NCI-H1092 (cell line): Measurements from ENCODE around the gene RYR2.
A peak's percentile ranks its signal among the peaks of the same experiment; 100 is the strongest.

Experiments used
- DNase-seq: peaks from one replicate; lab custom pipeline; 2025; lab: John Stamatoyannopoulos, UW

RYR2 gene

GRCh38 chr1:237737938-237738610 is 696.1 kb downstream of the RYR2 start:
- DNase-seq = no peak

DNA sequence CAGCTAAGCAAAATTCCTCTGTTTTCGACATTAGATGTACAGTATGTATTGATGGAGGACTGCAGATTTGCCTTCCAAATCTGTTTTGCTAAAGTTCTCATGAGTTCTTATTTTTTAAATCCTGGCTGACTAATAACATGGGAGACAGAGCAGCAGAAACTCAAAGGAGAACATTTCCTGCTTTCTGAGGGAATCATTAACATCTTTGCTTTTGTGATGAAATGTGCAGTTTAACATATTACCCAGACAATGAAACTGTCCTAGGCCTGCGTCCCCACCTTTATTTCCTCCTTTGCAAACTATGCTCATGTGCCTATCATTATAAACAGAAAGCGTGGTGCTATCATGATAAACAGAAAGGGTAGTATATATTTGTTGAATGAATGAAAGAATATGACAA is 698.9 kb downstream of the RYR2 start:
- DNase-seq = no peak

DNA sequence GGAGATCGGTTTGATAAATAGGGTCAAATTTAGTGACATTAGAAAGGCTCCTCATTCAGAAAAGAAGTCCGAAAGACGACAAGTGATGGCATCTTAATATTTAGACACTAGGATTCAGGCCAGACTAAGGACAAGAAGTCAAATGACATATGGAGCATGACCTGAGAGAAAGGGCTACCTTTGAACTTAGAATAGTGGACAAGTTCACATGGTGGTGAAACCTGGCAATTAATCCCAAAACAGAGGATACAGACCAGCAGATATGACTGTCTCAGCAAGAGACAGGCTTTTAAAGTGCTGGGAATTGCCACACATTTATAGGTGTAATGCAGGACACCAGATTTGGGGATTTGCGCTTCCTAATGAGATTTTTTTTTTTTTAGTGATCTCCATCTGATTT is 703.6 kb downstream of the RYR2 start:
- no peak for DNase-seq

- DNase-seq = no peak
Measured at GRCh38 chr1:237748171-237748960, 706.4 kb downstream of the RYR2 start.

DNA sequence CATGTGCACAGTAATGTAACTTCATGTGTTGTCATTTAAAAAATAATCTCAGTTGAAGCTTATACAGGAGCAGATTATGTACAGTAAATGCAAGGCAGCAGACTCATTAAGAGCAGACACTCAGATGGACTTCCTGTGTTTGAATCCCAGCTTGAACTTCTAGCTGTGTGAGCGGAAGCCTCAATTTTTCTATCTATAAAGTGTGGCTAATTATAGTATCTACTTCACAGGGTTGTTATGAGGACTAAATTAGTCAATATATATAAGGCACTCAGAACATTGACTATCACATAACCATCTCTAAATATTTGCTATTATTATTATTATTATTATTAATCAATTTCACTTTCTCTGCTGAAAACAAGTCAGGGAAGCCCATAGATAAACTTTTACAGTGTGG is 707.1 kb downstream of the RYR2 start:
- no peak for DNase-seq

- no peak for DNase-seq
Measured at GRCh38 chr1:237751090-237751489, 709.1 kb downstream of the RYR2 start.

GRCh38 chr1:237754627-237755026 is 712.6 kb downstream of the RYR2 start:
- DNase-seq = no peak

- DNase-seq = peak; percentile 88
Measured at GRCh38 chr1:237756304-237756967, 714.5 kb downstream of the RYR2 start.

DNA sequence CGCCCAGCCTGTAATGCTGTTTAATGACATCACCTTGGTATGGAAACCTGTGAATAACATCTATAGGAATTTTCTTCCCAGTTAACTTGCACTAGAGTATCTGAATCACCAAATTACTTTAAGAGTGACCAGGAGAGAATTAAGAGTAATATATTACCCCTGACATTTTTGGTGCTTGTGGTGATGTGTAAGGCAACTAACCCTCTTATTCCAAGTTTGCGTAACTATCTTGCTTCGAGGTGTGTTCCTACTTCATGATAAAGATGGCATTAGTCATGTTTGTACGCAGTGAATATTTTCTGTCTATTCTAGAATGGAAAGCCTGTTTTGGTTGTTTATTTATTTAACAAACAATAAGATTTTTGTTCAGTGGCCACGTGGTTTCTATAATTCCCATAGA is 717.4 kb downstream of the RYR2 start:
- no peak for DNase-seq

DNA sequence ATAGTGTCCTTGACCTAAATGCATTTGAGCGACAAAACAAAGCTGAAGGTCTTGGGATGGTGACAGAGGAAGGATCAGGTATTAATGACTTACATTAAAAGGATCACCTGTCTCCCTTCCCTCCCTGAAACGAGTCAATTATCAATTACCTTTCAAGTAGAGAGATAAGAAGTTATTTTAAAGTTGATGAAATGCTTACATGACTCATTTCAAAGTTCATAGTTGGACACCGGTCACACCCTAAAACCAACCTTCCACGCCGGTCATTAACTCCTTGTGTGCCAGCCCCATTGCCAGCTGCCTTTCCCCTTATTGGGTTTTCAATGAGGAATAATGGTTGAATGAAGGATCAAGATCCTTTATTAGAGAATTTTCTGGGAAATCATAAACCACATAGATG is 719.0 kb downstream of the RYR2 start:
- no peak for DNase-seq

DNA sequence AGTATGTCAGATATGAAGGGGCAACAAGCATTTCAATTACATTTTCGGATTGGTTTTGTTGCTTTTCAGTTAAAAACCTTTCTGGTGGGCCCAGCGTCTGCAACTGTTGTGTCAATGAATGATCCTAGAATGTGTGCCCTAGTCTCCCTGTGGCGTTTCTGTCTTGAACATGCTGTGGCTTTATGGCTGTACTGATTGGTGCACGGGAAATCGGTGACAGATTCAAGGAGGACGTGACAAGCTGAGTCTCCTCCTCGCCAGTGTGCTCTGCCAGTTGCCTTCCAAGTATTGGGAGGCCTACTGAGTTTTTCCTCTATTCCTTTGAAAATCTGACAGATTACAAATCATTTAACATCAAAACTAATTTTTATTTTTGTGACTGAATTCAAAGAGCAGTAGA is 721.2 kb downstream of the RYR2 start:
- DNase-seq = no peak

- DNase-seq = no peak
Measured at GRCh38 chr1:237763751-237764150, 721.8 kb downstream of the RYR2 start.

DNA sequence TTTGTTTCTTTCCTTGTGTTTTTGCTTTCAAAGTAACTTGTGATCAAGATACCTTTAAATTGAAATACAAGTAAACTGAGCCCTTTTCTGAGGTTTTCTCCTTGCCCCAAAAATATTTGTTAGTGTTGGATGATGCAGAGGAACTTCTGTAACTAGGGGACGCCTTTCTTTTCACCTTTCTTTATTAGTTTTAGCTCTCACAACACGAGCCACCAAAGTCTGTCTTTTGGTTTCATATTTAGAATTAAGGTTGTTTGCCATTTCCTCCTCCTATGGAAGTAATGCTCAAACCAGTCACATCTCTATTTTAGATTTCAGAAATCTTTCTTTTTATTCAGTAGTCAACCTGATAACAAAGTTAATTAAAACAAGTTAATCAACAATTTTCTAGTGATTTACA is 727.9 kb downstream of the RYR2 start:
- DNase-seq = no peak

DNA sequence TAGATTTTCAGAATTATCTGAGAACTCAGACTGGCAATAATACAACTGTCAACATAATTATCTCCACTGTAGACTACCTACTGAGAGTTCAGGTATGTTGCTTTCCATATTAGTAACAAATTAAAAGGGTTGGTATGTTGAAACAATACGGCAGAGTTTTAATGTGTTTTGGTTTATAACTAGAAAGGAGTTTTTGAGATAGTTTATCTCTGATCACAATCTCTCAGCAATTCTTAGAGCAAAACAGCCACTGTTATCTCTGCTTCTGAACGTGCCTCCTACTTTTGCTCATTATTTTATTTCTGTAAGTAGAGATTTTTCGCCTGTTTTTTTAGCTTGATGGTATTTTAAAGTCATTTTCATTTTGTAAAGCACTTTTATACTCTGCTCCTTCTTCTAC is 730.0 kb downstream of the RYR2 start:
- no peak for DNase-seq

DNA sequence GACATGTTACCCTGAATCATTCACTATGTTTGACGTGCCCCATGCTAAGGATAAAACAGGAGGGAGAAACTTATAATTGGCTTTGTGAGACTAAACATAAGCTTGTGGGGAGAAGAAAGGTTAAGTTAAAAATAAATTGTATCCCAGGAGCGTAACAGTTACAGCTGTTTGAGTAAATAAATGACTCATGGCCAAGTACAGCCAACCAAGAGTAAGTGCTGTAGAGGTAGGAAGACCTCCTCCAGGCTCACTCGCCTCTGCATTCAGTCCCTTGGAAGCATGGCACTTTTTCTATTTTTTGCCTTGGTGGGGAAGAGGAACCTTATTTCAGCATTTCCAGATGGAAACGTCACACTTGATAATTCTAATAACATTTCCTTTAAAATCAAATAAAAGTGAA is 732.3 kb downstream of the RYR2 start:
- DNase-seq = no peak

- DNase-seq = no peak
Measured at GRCh38 chr1:237779356-237779755, 737.4 kb downstream of the RYR2 start.

DNA sequence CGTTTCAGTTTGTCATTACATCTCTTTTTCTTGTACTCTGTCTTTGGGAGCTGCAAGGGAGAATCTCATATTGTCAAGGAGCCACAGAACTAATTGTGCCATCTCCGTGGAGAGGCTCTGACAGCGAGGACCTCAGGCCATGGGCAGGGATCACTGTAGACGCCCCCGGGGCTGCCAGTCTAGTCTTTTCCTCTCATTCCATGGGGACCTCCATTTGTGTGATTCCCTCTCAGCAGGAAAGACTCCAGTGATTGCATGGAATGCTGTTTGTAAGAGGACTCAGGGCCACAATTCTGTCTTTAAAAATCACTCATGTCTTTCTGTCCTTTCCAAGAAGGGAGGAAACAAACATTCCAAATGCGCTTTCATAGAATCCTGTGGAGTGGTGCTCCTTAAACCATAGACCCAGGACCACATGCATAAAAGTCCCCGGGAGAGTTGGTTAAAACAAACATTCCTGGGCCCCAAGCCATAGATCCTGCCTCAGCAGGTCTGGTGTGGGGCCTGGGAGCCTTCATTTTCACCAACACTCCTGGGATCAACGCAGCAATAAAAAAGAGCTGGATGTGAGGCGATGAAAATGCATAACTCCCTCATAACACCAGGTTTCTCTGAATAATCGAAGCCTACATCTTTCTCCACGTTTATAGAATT is 744.2 kb downstream of the RYR2 start:
- DNase-seq = no peak

GRCh38 chr1:237788069-237788468 is 746.1 kb downstream of the RYR2 start:
- DNase-seq = peak; percentile 23

- DNase-seq = no peak
Measured at GRCh38 chr1:237789619-237790018, 747.6 kb downstream of the RYR2 start.

DNA sequence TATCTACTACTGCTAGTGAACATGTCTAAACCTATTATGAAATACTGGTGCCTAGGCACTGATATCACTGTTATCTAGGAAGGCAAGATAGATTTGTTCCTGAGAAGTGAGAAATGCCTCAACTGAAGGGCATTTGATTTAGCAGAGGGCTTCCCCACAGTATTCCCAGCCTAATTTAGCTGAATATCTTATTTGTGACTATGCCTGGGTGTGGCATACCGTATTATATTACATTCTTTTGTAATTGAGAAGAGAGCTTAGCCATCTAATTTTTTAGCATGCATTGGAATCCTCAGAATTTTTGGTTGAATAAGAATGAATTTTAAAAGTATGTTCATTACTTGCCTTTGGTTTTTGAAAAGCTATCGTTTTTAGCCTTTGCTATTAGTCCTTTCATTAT is 749.6 kb downstream of the RYR2 start:
- no peak for DNase-seq

DNA sequence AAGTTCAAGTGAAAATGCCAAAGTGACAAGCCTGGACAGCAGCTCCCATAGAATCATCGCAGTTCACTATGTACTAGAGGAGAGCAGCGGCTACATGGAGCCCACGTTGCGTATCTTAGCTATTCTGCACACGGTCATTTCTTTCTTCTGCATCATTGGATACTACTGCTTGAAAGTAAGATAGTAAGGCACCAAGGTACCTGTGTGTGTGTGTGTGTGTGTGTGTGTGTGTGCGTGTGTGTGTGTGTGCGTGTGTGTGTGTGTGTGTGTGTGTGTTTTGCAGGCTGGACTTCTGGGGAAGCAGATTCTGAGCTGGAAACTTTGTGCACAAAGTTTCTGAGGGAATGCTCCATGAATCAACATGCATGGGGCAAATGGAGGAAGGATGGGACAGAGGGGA is 750.2 kb downstream of the RYR2 start:
- no peak for DNase-seq

DNA sequence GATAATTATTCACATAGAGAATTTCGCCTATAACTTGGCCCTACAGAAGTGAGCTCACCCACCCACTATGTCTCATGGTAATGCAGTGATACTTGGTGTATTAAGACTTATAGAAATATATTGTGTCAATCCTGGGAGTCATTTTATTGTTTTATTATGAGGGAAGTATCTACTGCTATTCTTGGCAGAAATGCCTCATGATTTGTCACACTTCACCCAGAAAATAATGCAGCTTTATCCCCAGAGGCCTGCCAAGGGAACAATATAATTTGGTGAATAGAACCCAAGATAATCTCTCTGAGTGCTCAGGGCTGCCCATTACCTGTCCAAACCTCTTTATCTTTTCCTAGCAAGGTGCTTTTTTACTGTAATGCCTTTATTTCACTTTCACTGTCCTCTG is 750.7 kb downstream of the RYR2 start:
- DNase-seq = no peak

DNA sequence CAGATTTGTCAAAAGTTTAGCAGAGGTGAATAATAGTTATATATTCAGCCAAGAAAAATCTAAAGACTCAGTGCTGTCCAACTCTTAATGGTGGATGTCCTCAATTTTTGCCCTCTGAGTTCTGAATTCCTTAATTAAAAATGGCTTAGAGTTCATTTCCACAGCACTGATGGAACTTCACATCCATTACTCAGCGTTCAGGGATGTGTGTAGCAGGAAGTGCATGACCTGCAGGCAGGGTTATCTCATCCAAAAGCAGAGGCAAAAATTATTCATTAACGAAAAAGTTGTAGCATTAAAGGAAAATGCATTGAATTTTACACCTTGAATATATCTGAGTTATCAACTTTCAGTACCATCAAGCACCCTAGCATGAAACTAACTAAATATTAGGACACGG is 752.1 kb downstream of the RYR2 start:
- DNase-seq = no peak
